Endodermal cell (in vitro differentiated cells): ENCODE results near the gene FBXO38. TPM values are rescaled to one million over a fixed set of nuclear protein-coding genes. Genes with fewer than 3 reads are reported as not detected.

Experiments used
- DNase-seq: peaks from one replicate; pipeline ENCODE4 v3.0.0-alpha.2; 2017
- H3K27ac ChIP-seq: 2 replicates; pipeline ENCODE4 v1.5.1; 2013; ENCODE audit warnings: mild to moderate bottlenecking, low read depth, low read length, moderate library complexity
- H3K27me3 ChIP-seq: 2 replicates; pipeline ENCODE4 v1.6.1; 2013; ENCODE audit warnings: mild to moderate bottlenecking, low read length, moderate library complexity; ENCODE audit not compliant: insufficient read depth, control insufficient read depth, poor library complexity, severe bottlenecking
- H3K36me3 ChIP-seq: 2 replicates; pipeline ENCODE4 v1.7.0; 2013; ENCODE audit warnings: mild to moderate bottlenecking, low read length, moderate library complexity; ENCODE audit not compliant: control insufficient read depth, insufficient read depth
- H3K4me1 ChIP-seq: one replicate; pipeline ENCODE4 v1.7.0; 2013; ENCODE audit warnings: low read length; ENCODE audit not compliant: control insufficient read depth, insufficient read depth
- H3K4me3 ChIP-seq: 2 replicates; pipeline ENCODE4 v1.5.1; 2013; ENCODE audit warnings: mild to moderate bottlenecking, low read length, moderate library complexity
- H3K9ac ChIP-seq: 2 replicates; pipeline ENCODE4 v1.6.1; 2013; ENCODE audit warnings: mild to moderate bottlenecking, low read length, moderate library complexity; ENCODE audit not compliant: poor library complexity, severe bottlenecking; ENCODE audit errors: extremely low read depth
- H3K9me3 ChIP-seq: 2 replicates; pipeline ENCODE4 v1.6.1; 2013; ENCODE audit warnings: mild to moderate bottlenecking, low read length, moderate library complexity; ENCODE audit not compliant: control insufficient read depth
- H3K27ac Mint-ChIP-seq: 2 replicates; pipeline ENCODE4 v1.8.0; 2020; ENCODE audit warnings: mixed read lengths
- H3K27me3 Mint-ChIP-seq: 2 replicates; pipeline ENCODE4 v1.8.0; 2021; ENCODE audit warnings: mild to moderate bottlenecking, mixed read lengths; ENCODE audit not compliant: insufficient read depth
- H3K36me3 Mint-ChIP-seq: 2 replicates; pipeline ENCODE4 v1.8.0; 2020; ENCODE audit warnings: low read depth, mixed read lengths
- H3K4me1 Mint-ChIP-seq: 2 replicates; pipeline ENCODE4 v1.8.0; 2020; ENCODE audit warnings: mixed read lengths
- H3K4me3 Mint-ChIP-seq: 2 replicates; pipeline ENCODE4 v1.8.0; 2020; ENCODE audit warnings: mild to moderate bottlenecking, moderate library complexity, mixed read lengths
- H3K9me3 Mint-ChIP-seq: 2 replicates; pipeline ENCODE4 v1.8.0; 2020; ENCODE audit warnings: mild to moderate bottlenecking, mixed read lengths
- CTCF ChIP-seq: fragments of 200-600 bp; sonication (generic); conservative IDR thresholded peaks from 2 replicates; pipeline ENCODE4 v1.5.0; 2021; ENCODE audit warnings: antibody characterized with exemption, mild to moderate bottlenecking
- WGBS, 2 experiments: methylation state at CpG; one replicate each; pipeline versions ENCODE4 v1.1.5 to v1.1.7; 2013; ENCODE audit warnings: missing lambda C conversion rate in 2 of 2, mixed read lengths in 1 of 2; ENCODE audit not compliant: insufficient coverage in 1 of 2, insufficient read length in 1 of 2; 5-methylcytosine and 5-hydroxymethylcytosine counted together
- total RNA-seq, 2 donors: library from RNA; stranded (reverse); fragmentation: NEBNext Ultra II Directional in 1 of 2; extraction: Animal tissue kit (Norgen Biotek cat#: 25700) in 1 of 2; gene quantifications; 2 replicates in 1 of 2; 3 replicates in 1 of 2; pipeline ENCODE4 v1.2.1, GENCODE V29; 2021

The FBXO38 gene
- total RNA-seq, 2 donors from 2014 or later, result 45.4 to 49.7 TPM

- H3K9me3 Mint-ChIP-seq, result no peaks in the 10 kb centered on the region
- Histone ChIP-seq H3K27me3 (peaks cover 45% of the 10 kb centered on the region), H3K4me1 (peaks cover 10% of the 10 kb centered on the region), H3K9ac (no peak overlapping the region), H3K9me3 (no peaks in the 10 kb centered on the region), H3K27ac (no peak overlapping the region), H3K36me3 (no peaks in the 10 kb centered on the region), H3K4me3 (no peak overlapping the region)
- peaks cover 29% of the 10 kb centered on the region for H3K4me1 Mint-ChIP-seq
- peak; percentile 31 for TF ChIP-seq CTCF
- H3K27ac Mint-ChIP-seq, result no peak overlapping the region
- 45% methylated on average over 5 of the region's 5 CpGs; no CpG with 5 or more reads in 1 of the 2 experiments for WGBS, 2 experiments
- peak; percentile 75 for DNase-seq
- H3K4me3 Mint-ChIP-seq, result no peak overlapping the region
- peaks cover 41% of the 10 kb centered on the region for H3K27me3 Mint-ChIP-seq
- H3K36me3 Mint-ChIP-seq, result no peaks in the 10 kb centered on the region
These were observed 70.8 kb downstream of the FBXO38 start for GRCh38 chr5:148454576-148454975.

- peaks cover 29% of the 10 kb centered on the region for H3K4me1 Mint-ChIP-seq
- H3K36me3 Mint-ChIP-seq, result no peaks in the 10 kb centered on the region
- Histone ChIP-seq H3K4me3 (no peak overlapping the region), H3K4me1 (peaks cover 10% of the 10 kb centered on the region), H3K27me3 (peaks cover 44% of the 10 kb centered on the region), H3K36me3 (no peaks in the 10 kb centered on the region), H3K27ac (no peak overlapping the region), H3K9me3 (no peaks in the 10 kb centered on the region), H3K9ac (no peak overlapping the region)
- no peak for DNase-seq
- no peak for TF ChIP-seq CTCF
- no peaks in the 10 kb centered on the region for H3K9me3 Mint-ChIP-seq
- no peak overlapping the region for H3K27ac Mint-ChIP-seq
- 81 to 84% methylated on average over 6 of the region's 6 CpGs for WGBS, 2 experiments
- no peak overlapping the region for H3K4me3 Mint-ChIP-seq
- peaks cover 41% of the 10 kb centered on the region for H3K27me3 Mint-ChIP-seq
These were observed 71.4 kb downstream of the FBXO38 start for GRCh38 chr5:148455185-148455584.

GRCh38 chr5:148457183-148457620 is 73.4 kb downstream of the FBXO38 start:
- DNase-seq, result no peak
- no peaks in the 10 kb centered on the region for H3K9me3 Mint-ChIP-seq
- H3K4me1 ChIP-seq, result peaks cover 10% of the 10 kb centered on the region
- H3K27ac Mint-ChIP-seq, result no peak overlapping the region
- peaks cover 29% of the 10 kb centered on the region for H3K4me1 Mint-ChIP-seq
- H3K9me3 ChIP-seq, result no peaks in the 10 kb centered on the region
- H3K9ac ChIP-seq, result no peak overlapping the region
- no peaks in the 10 kb centered on the region for H3K36me3 Mint-ChIP-seq
- H3K4me3 ChIP-seq, result no peak overlapping the region
- H3K27me3 Mint-ChIP-seq, result peaks cover 31% of the 10 kb centered on the region
- peak; percentile 77 for TF ChIP-seq CTCF
- H3K27me3 ChIP-seq, result peaks cover 29% of the 10 kb centered on the region
- WGBS, 2 experiments, result 72% methylated on average over 5 of the region's 5 CpGs; no CpG with 5 or more reads in 1 of the 2 experiments
- no peak overlapping the region for H3K27ac ChIP-seq
- no peaks in the 10 kb centered on the region for H3K36me3 ChIP-seq
- no peak overlapping the region for H3K4me3 Mint-ChIP-seq
